GM12873 (cell line): ENCODE data around the gene RUNX2.

Experiments
- TF ChIP-seq, protein P1 (sequence below): IDR thresholded peaks from 2 replicates; pipeline ENCODE4 v1.5.1; 2012; ENCODE audit warnings: low read depth, mild to moderate bottlenecking, moderate library complexity, low read length, control low read depth; ENCODE audit not compliant: insufficient read depth; ENCODE audit errors: missing control alignments

Gene RUNX2

DNA sequence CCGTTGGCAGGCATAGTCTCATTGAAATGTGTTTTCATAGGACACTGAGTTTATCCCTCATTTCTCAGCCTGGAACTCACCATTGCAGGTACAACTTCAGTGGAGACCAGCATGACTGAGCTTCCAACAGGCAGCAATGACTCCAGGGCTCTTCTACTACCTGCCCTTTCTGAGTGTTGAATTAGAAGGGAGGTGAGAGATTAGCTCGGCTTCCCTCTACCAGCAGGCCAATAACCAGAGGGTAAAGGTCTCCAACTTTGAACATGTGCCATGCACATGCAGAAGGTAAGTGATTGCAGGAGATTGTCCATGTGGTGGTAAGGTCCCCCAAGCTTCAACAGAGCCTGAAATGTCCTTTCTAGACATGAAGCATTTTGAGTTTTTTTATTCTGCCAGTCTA lies 283.4 kb downstream of the RUNX2 start:
- TF ChIP-seq, protein P1, sequence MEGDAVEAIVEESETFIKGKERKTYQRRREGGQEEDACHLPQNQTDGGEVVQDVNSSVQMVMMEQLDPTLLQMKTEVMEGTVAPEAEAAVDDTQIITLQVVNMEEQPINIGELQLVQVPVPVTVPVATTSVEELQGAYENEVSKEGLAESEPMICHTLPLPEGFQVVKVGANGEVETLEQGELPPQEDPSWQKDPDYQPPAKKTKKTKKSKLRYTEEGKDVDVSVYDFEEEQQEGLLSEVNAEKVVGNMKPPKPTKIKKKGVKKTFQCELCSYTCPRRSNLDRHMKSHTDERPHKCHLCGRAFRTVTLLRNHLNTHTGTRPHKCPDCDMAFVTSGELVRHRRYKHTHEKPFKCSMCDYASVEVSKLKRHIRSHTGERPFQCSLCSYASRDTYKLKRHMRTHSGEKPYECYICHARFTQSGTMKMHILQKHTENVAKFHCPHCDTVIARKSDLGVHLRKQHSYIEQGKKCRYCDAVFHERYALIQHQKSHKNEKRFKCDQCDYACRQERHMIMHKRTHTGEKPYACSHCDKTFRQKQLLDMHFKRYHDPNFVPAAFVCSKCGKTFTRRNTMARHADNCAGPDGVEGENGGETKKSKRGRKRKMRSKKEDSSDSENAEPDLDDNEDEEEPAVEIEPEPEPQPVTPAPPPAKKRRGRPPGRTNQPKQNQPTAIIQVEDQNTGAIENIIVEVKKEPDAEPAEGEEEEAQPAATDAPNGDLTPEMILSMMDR = no peak

DNA sequence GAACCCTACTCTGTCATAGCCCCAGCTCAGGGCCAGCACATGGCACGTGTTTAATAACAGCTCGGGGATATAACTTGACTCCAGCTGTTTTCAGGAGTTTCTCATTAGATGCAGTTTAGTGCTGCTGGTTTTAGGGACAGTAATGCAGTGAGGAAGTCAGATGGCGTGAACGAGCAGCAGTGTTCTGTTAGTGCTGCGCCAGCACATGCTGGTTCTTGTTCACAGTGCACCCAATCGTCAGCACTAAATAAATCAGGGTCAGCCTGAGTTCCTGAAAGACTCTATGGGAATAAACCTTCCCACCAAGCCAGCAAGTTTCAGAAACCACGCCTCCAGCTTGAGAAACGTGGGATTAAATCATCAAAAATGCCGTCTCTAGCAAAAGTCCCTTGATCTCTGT lies 285.5 kb downstream of the RUNX2 start:
- TF ChIP-seq, protein P1 = no peak

DNA sequence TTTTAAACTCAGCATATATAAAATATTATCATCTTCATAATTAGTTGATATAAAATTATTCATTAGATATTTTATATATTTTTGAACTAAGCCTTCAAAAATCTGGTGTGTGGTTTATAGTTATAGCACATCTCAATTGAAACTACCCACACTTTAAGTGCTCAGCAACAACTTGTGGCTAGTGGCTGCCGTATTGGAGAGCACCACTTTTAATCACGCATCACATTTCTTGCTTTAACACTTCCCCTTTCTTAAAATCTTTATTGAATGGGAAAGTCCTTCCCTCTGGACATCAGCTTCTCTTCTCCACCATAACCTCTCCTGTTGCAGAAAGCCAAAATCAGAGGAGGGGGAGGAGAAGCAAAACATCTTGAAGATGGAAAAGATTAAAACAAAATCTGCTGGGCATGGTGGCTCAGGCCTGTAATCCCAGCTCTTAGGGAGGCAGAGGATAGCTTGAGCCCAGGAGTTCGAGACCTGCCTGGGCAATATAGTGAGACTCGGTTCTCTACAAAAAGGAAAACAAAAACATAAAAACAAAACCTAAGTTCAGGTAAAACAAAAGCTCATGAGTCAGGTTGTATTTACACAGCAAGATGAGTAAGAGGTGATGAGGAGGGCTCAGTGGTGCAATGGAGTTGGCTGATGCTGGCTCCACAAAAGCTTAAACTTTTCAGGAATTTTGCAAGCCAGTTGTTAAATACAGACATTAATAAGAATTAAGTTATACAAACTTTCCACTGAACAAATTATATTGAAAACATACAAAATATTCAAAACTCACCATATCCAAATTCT lies 286.6 kb downstream of the RUNX2 start:
- TF ChIP-seq, protein P1 = no peak

DNA sequence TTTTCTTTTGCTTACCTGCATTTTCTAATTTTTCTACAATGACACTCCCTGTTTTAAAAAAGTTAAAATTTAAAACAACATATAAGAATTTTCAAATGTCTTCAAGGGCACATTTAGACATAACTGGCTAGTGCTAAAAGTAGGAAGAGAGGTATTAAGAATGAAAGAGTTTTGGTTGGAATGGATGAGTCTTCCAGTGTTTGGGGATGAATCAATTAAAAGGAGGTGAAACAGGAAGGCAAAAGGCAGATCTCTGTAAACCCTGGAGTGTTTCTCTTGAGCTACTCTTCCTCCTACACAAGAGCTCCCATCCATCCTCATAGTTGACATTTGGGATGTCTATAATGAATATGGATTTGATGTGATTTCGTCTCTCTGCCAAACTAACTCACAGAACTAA lies 288.1 kb downstream of the RUNX2 start:
- TF ChIP-seq, protein P1 = no peak

DNA sequence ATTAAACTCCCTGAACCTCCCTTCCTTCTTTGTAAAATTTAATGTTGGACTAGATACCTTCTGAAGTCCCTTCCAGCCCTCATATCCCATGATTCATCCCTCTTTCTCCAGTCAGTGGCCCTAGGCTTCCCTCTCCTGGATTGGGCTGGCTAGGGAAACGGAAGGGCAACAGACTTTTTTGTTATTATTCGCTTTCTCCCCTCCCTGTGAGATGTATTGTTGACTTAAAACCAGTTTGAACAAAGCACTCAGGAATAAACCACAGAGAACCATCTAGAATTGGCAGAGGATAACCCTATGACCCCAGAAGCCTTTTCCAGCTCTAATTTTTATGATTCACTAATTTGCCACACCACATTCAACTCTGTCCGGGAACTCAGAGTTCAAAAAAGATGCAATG lies 289.3 kb downstream of the RUNX2 start:
- TF ChIP-seq, protein P1 = no peak

DNA sequence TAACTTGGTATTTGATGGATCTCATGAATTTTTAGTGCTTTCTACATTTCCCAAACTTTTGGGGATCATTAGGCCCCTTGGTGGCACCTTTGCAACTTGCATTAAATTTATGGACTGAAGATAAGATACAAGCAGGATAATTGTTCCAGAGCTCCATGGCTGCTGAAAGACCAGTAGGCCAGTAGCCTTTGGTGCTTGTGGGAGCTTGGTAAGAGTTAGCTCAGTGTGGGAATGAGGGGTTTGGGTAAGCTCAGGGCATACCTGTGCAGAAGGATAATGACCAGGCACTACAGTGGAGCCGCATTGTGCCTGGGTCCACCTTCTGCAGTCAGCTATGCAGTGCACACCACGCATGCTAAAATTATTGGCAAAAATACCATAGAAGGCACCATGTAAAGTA lies 290.1 kb downstream of the RUNX2 start:
- TF ChIP-seq, protein P1 = no peak

DNA sequence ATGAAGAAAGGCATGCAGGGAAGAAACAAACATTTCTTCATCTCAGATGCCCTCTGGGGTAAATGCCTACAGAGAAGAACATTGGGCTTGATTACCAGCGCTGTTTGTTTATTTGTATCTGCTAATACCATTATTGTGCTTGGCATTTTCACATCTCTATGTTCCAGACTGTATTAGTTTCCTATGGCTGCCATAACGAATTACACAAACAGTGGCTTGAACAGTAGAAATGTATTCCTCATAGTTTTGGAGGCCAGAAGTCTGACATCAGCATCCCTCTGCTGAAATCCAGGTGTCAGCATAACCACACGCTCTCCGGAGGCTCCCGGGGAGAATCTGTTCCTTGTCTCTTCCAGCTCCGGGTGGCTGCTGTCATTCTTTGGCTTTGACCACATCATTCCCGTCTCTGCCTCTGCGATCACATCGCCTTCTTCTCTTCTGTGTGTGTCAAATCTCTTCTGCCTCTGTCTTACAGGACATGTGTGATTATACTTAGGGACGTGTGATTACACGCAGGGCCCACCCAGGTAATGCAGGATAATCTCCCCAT lies 291.2 kb downstream of the RUNX2 start:
- TF ChIP-seq, protein P1 = no peak
